Muscle of leg (tissue), 11 donors: ENCODE data around the gene KLHL26. TPM values are rescaled to one million over a fixed set of nuclear protein-coding genes. Genes with fewer than 3 reads are reported as not detected.

ENCODE experiments used
- DNase-seq: peaks from one replicate; pipeline ENCODE4 v3.0.0; 2013
- H3K27ac ChIP-seq: one replicate; pipeline ENCODE4 v1.5.1; 2013; ENCODE audit warnings: mild to moderate bottlenecking, low read length, control low read depth
- H3K27me3 ChIP-seq: one replicate; pipeline ENCODE4 v1.6.1; 2013; ENCODE audit warnings: low read length; ENCODE audit not compliant: control insufficient read depth, insufficient read depth
- H3K36me3 ChIP-seq: one replicate; pipeline ENCODE4 v1.6.1; 2013; ENCODE audit warnings: low read length; ENCODE audit not compliant: control insufficient read depth, insufficient read depth
- H3K4me1 ChIP-seq: one replicate; pipeline ENCODE4 v1.6.1; 2013; ENCODE audit warnings: low read length; ENCODE audit not compliant: control insufficient read depth, insufficient read depth
- H3K4me3 ChIP-seq: one replicate; pipeline ENCODE4 v1.5.1; 2013; ENCODE audit warnings: low read length, control low read depth
- H3K9me3 ChIP-seq: replicated peaks from 2 replicates; pipeline ENCODE4 v1.6.1; 2013; ENCODE audit warnings: low read depth, low read length; ENCODE audit not compliant: control insufficient read depth
- WGBS: methylation state at CpG from one replicate; pipeline ENCODE4 v1.1.5; 2013; ENCODE audit warnings: missing lambda C conversion rate; ENCODE audit not compliant: insufficient coverage; 5-methylcytosine and 5-hydroxymethylcytosine counted together
- polyA plus RNA-seq, 8 donors: library from polyadenylated mRNA; unstranded; fragments of 120-200 nt; gene quantifications; one replicate each; pipeline versions ENCODE4 v1.2.1 to v1.2.3, GENCODE V29; 2013; ENCODE audit warnings: inconsistent platforms in 1 of 8, low replicate concordance in 1 of 8; ENCODE audit not compliant: insufficient read length in 8 of 8, insufficient read depth in 1 of 8
- total RNA-seq: library from RNA; stranded (reverse); fragments of 120-200 nt; gene quantifications from one replicate; pipeline ENCODE4 v1.2.4, GENCODE V29; 2013

Gene KLHL26
- total and polyA plus RNA-seq, 9 donors: 2.0 to 5.8 (median 4.0) TPM

DNA sequence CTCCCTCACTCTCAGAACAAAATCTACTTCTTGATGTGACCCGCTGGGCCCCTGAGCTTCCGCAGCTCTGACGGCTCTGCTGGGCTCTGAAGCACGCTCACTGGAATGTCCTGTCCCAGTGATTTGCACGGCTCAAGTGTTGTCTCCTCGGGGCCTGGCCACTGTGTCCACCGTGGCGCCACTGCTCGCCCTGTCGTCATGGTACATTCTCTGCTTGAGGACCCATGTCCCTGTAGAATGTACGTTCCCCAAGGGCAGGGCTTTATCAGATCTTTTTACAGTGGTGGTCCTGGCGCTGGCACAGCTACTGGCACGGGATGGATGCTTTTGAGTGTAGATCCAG lies 12.1 kb downstream of the KLHL26 start:
- no peaks in the 10 kb centered on the region for H3K9me3 ChIP-seq
- no peaks in the 10 kb centered on the region for H3K36me3 ChIP-seq
- peak overlapping the region; percentile 96 for H3K27ac ChIP-seq
- H3K4me3 ChIP-seq: peak overlapping the region; percentile 1
- peaks cover 61% of the 10 kb centered on the region for H3K4me1 ChIP-seq
- DNase-seq: peak; percentile 66
- H3K27me3 ChIP-seq: no peaks in the 10 kb centered on the region
- WGBS: 15% methylated on average over 10 of the region's 13 CpGs

DNA sequence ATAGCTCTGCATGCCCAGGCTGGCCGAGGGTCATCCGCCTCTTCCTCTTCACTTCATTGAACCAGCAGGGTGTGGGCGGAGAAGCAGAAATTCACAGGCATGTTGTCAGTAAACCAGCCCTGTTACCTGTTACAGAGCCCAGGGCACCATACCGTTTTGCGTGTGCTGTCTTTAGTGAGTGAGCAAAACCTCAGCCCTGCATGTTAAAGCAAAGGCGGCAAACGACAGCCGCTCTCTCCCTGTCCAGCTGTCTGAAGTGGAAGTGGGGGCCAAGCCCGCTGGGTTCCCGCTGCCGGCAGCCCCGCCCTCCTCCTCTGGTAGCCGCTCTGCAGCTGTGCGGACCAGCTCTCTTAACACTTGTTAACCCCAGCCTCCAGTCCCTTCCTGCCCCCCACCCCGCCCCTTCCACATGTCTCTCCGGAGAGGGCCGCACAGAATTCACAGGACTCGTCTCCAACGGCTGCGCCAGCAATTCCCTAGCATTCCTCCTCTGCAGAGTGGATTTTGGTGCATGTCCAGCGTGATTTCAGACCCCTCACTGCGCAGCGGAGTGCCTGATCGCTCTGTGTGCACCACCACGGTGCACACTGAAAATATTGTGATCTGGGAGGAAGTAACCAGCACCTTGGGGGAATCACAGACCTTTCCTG lies 12.7 kb downstream of the KLHL26 start:
- no peaks in the 10 kb centered on the region for H3K27me3 ChIP-seq
- H3K4me1 ChIP-seq: peaks cover 61% of the 10 kb centered on the region
- no peaks in the 10 kb centered on the region for H3K9me3 ChIP-seq
- DNase-seq: peak; percentile 95
- peak overlapping the region; percentile 96 for H3K27ac ChIP-seq
- H3K4me3 ChIP-seq: peak overlapping the region; percentile 1
- H3K36me3 ChIP-seq: no peaks in the 10 kb centered on the region
- 1% methylated on average over 21 of the region's 25 CpGs for WGBS

DNA sequence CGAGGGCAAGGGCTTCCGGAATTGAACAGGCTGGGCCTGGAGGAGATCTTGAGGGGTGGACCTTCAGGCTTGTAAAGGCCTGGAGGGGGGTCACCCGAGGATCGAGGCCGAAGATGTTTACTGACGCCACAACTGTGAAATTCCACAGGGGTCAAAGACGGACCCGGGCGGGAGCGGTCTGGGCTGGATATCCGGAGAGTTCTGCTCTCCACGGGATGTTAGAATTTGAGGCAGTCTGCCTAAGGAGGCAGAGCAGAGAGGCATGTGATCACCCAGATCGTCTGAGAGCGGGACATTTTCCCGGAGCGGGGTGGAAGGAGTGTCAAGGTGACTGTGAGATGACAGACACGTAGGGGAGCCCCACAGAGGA lies 13.2 kb downstream of the KLHL26 start:
- no peaks in the 10 kb centered on the region for H3K36me3 ChIP-seq
- peaks cover 56% of the 10 kb centered on the region for H3K4me1 ChIP-seq
- H3K4me3 ChIP-seq: no peak overlapping the region
- WGBS: 0% methylated on average over 16 of the region's 17 CpGs
- H3K27ac ChIP-seq: peak overlapping the region; percentile 96
- H3K9me3 ChIP-seq: no peaks in the 10 kb centered on the region
- no peaks in the 10 kb centered on the region for H3K27me3 ChIP-seq
- peak; percentile 90 for DNase-seq

DNA sequence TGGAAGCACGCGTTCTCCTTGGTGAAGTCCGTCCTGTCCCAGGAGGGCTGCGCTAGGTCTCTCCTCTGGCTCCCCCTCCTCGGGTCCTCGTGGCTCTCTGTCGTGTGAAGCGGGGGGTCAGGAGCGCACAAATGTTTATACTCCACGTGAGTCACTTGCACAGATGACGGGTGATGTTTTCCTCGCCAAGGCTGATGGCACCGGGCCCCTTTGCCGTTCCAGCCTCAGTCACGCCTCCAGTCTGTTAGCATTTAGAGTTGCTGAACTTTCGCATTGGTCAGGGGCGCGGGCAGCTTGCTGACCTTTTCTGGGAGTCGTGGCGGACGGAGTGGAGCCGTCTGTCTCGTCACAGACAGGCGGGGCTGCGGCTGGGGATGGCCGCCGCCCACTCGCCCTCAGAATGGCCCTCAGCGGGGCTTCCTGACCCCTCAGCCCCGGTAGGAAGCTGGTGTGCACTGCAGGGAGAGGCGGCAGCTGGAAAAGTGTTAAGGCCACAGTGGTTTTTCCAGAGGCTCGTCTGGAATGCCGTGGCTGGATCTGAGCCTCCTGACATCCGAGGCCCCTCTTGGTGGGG lies 13.7 kb downstream of the KLHL26 start:
- Histone ChIP-seq H3K27ac (peak overlapping the region; percentile 96), H3K36me3 (no peaks in the 10 kb centered on the region), H3K27me3 (no peaks in the 10 kb centered on the region), H3K4me3 (peak overlapping the region; percentile 5), H3K9me3 (no peaks in the 10 kb centered on the region), H3K4me1 (peaks cover 53% of the 10 kb centered on the region)
- DNase-seq: peak; percentile 86
- 9% methylated on average over 32 of the region's 34 CpGs for WGBS

DNA sequence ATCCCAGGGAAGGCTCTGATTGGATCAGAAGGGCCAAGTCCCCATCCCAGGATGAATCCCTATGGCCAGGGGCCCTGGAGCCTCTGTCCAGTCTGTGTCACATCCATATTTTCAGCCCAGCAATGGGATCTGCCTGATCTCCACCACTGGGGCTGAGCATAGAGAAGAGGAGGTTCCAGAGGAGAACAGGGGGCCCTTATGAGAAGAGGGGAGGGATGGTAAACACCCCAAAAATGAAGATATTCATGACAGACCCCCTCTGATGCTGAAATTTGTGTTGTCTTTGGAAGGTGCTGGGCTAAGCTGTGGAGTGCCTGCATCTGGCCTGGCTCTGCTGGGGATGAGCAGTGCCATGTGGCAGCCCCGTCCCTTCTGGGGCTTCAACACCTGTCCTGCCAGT lies 14.5 kb downstream of the KLHL26 start:
- Histone ChIP-seq H3K27me3 (no peaks in the 10 kb centered on the region), H3K4me1 (peaks cover 54% of the 10 kb centered on the region), H3K36me3 (no peaks in the 10 kb centered on the region), H3K4me3 (no peak overlapping the region), H3K27ac (peak overlapping the region; percentile 96), H3K9me3 (no peaks in the 10 kb centered on the region)
- no peak for DNase-seq
- 33% methylated on average over 1 of the region's 1 CpG for WGBS

DNA sequence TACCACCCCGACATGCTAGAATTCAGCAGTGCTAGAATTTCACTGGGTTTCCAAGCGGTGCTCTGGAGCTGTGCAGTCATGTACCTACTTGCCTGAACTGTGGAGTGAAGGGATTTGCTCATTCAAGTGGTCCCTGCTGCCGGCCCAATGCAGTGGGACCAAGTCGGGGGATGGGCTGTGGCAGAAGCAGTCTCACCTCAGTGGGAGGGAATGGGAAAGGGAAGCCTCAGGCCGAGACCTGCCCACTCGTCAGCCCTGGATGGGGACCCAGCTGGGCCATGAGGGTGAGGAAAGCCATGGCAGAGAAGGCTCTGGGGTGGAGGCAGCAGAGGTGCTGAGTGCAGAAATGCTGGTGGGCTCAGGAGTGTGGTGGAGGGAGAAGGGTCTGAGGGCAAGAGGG lies 14.9 kb downstream of the KLHL26 start:
- H3K4me1 ChIP-seq: peaks cover 56% of the 10 kb centered on the region
- no peak for DNase-seq
- WGBS: 73% methylated on average over 6 of the region's 6 CpGs

DNA sequence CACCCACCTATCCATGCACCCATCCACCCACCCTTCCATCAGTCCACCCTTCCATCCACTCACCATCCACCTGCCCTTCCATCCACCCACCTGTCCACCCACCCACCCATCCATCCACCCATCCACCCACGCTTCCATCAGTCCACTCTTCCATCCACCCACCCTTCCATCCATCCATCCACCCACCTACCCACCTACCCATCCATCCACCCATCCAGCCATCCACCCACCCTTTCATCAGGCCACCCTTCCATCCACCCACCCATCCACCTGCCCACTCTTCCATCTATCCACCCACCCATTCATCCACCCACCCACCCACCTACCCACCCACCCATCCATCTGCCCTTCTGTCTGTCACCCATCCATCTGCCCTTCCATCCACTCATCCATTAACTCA lies 17.0 kb downstream of the KLHL26 start:
- WGBS: 100% methylated on average over 1 of the region's 1 CpG
- Histone ChIP-seq H3K27me3 (no peaks in the 10 kb centered on the region), H3K4me3 (no peak overlapping the region), H3K36me3 (no peaks in the 10 kb centered on the region), H3K4me1 (peaks cover 59% of the 10 kb centered on the region), H3K9me3 (no peaks in the 10 kb centered on the region), H3K27ac (no peak overlapping the region)
- no peak for DNase-seq

More for the DNA sequence above, 14.9 kb downstream of the KLHL26 start:
- Histone ChIP-seq H3K27me3 (no peaks in the 10 kb centered on the region), H3K9me3 (no peaks in the 10 kb centered on the region), H3K27ac (no peak overlapping the region), H3K36me3 (no peaks in the 10 kb centered on the region), H3K4me3 (no peak overlapping the region)

DNA sequence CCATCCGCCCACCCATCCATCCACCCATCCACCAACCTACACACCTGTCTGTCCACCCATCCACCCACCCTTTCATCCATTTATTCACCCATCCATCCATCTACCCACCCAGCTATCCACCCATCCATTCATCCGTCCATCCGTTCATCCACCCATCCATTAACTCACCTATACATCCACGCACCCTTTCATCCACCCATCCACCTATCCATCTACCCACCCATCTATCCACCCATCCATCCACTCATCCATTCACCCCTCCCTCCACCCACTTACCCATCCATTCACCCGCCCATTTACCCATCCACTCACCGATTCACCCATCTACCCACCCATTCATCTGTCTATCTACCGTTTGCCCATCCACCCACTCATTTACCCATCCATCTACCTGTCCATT lies 17.6 kb downstream of the KLHL26 start:
- Histone ChIP-seq H3K4me3 (no peak overlapping the region), H3K27ac (no peak overlapping the region), H3K27me3 (no peaks in the 10 kb centered on the region), H3K4me1 (peaks cover 59% of the 10 kb centered on the region), H3K9me3 (no peaks in the 10 kb centered on the region), H3K36me3 (no peaks in the 10 kb centered on the region)
- DNase-seq: no peak
- 97% methylated on average over 7 of the region's 7 CpGs for WGBS

DNA sequence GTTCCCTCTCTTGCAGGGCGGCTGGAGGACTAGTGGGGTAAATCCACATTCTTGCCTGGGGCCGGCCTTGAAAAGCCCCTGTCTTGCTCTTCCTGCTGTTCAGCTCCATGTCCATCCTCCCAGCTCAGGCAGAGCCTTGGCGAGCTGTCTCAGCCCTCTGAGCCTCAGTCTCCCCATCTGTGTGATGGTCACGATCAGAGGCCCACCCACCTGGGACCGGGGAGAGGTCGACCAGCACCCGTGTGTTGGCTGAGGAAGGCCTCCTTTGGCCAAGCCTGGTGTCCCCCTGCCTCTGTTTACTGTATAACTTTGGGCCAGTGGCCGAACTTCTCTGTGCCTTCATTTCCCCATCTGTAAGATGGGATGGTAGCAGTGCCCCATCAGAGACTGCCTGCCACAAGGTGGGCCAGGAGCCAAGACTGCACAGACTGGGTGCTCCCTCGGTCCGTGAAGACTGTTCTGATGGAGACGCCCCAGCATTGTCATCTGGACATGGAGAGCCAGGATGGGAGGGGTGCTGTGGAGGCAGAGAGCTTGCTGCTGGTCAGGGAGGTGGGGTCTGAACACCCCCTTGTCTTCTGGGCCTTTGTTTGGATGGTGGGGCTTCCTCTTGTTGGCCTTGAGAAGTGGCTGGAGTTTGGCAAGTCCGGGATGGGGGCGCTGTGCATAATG lies 18.5 kb downstream of the KLHL26 start:
- no peak overlapping the region for H3K27ac ChIP-seq
- H3K4me1 ChIP-seq: peaks cover 59% of the 10 kb centered on the region
- H3K4me3 ChIP-seq: no peak overlapping the region
- H3K9me3 ChIP-seq: no peaks in the 10 kb centered on the region
- WGBS: 94% methylated on average over 7 of the region's 13 CpGs
- no peak for DNase-seq
- H3K36me3 ChIP-seq: no peaks in the 10 kb centered on the region
- no peaks in the 10 kb centered on the region for H3K27me3 ChIP-seq

DNA sequence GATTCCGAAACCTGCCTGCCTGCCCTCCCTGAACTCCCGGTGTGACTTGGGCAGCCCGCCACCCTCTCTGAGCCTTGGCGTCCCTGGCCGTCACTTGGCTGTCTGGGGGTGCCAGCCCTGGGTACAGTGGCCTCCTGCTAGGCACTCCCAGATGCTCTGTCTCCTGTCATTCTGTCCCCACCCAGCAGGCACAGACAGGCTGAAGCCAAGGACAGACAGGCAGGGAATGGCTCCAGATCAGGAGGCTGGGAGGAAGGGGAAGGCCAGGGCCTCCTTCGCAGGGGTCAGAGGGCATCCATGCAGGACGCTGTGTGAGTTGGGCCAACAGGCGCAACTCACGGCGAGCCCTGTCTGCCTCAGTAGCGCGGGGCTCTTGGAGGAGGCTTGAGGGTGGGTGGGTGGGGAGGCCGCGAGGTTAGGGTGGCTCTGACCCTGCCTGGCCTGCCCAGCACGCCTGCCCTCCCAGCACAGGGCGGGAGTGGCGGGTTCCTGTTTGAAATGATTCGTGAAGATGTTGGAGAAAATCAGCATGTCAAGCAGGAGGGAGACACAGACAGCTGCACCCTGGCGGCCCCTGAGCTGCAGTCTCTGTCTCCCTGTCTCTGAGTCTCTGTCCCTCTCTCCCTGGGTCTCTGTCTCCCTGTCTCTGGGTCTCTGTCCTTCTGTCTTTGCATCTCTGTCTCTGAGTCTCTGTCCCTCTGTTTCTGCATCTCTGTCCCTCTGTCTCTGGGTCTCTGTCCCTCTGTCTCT lies 19.7 kb downstream of the KLHL26 start:
- no peak overlapping the region for H3K27ac ChIP-seq
- peaks cover 54% of the 10 kb centered on the region for H3K4me1 ChIP-seq
- WGBS: 83% methylated on average over 6 of the region's 19 CpGs

More for the DNA sequence above, 19.7 kb downstream of the KLHL26 start:
- no peak for DNase-seq
- Histone ChIP-seq H3K36me3 (no peaks in the 10 kb centered on the region), H3K4me3 (no peak overlapping the region), H3K9me3 (no peaks in the 10 kb centered on the region), H3K27me3 (no peaks in the 10 kb centered on the region)
